ENCODE data around the gene GNA14. TPM values are rescaled to one million over a fixed set of nuclear protein-coding genes. Genes with fewer than 3 reads are reported as not detected.
"Not testable (repeated sequence)": the region's sequence is repeated elsewhere in the genome, so short reads cannot be mapped to it uniquely, and the experiment has no call there.

The GNA14 gene
- total RNA-seq, 5 donors from 2014 or later (not counting 1 experiment from before 2014, with no cell fraction given): not detected

GRCh38 chr9:77587042-77587441 is 61.1 kb downstream of the GNA14 start:
- H3K27ac Mint-ChIP-seq: no peak overlapping the region
- H3K27me3 ChIP-seq (replicated peaks in 1 of 2; ENCODE audit: control insufficient read depth in 2 of 2, extremely low read depth in 1 of 2, insufficient read depth in 2 of 2, low read length in 1 of 2): no peaks in the 10 kb centered on the region
- ChIA-PET CTCF (no interaction called here), POLR2A (interaction anchor here in 1 of 2 donors (0.5 kb wide), 1 partner anchor 56 kb away, joined by 4 read pairs; no protein-coding TSS in a partner anchor)
- ATAC-seq (replicated peaks in 1 of 4) (no peak), DNase-seq (no peak)
- peaks cover 0 to 3% (median 2%) of the 10 kb centered on the region in 3 donors for H3K4me1 Mint-ChIP-seq
- H3K36me3 Mint-ChIP-seq: no peaks in the 10 kb centered on the region
- H3K4me1 ChIP-seq (ENCODE audit: control insufficient read depth in 1 of 2, extremely low read depth in 1 of 2, insufficient read depth in 2 of 2, low read length in 2 of 2): no peaks in the 10 kb centered on the region
- H3K9me3 Mint-ChIP-seq: no peaks in the 10 kb centered on the region
- no peak overlapping the region for H3K4me3 Mint-ChIP-seq
- peaks cover 10 to 26% of the 10 kb centered on the region in 2 donors for H3K27me3 Mint-ChIP-seq
- no peak overlapping the region for H3K27ac ChIP-seq (ENCODE audit: low read length)
- no peaks in the 10 kb centered on the region for H3K9me3 ChIP-seq
- no peaks in the 10 kb centered on the region for H3K36me3 ChIP-seq (ENCODE audit: control insufficient read depth in 2 of 2, extremely low read depth in 1 of 2, insufficient read depth in 1 of 2, low read length in 1 of 2)
- H3K4me3 ChIP-seq (ENCODE audit: control insufficient read depth in 1 of 2, extremely low read depth in 1 of 2, low read length in 1 of 2): no peak overlapping the region

- H3K27ac ChIP-seq (ENCODE audit: low read length): no peak overlapping the region
- DNase-seq: no peak
- no peaks in the 10 kb centered on the region for H3K4me1 ChIP-seq (ENCODE audit: control insufficient read depth in 1 of 2, extremely low read depth in 1 of 2, insufficient read depth in 2 of 2, low read length in 2 of 2)
- H3K36me3 ChIP-seq (ENCODE audit: control insufficient read depth in 2 of 2, extremely low read depth in 1 of 2, insufficient read depth in 1 of 2, low read length in 1 of 2): no peaks in the 10 kb centered on the region
- peaks cover 0 to 3% (median 2%) of the 10 kb centered on the region in 3 donors for H3K4me1 Mint-ChIP-seq
- peaks cover 10 to 26% of the 10 kb centered on the region in 2 donors for H3K27me3 Mint-ChIP-seq
- WGBS (ENCODE audit: insufficient coverage): 89% methylated on average over 4 of the region's 12 CpGs
- H3K9me3 Mint-ChIP-seq: no peaks in the 10 kb centered on the region
- ChIA-PET POLR2A (interaction anchor here in 1 of 2 donors (0.5 kb wide), 1 partner anchor 56 kb away, joined by 4 read pairs; no protein-coding TSS in a partner anchor), CTCF (no interaction called here)
- H3K4me3 ChIP-seq (ENCODE audit: control insufficient read depth in 1 of 2, extremely low read depth in 1 of 2, low read length in 1 of 2): no peak overlapping the region
- H3K9me3 ChIP-seq: no peaks in the 10 kb centered on the region
- H3K36me3 Mint-ChIP-seq: no peaks in the 10 kb centered on the region
- H3K27ac Mint-ChIP-seq: no peak overlapping the region
- H3K4me3 Mint-ChIP-seq: no peak overlapping the region
- ATAC-seq (replicated peaks in 1 of 4): no peak
- no peaks in the 10 kb centered on the region for H3K27me3 ChIP-seq (replicated peaks in 1 of 2; ENCODE audit: control insufficient read depth in 2 of 2, extremely low read depth in 1 of 2, insufficient read depth in 2 of 2, low read length in 1 of 2)
Observed at GRCh38 chr9:77586591-77586990, 61.5 kb downstream of the GNA14 start.

GRCh38 chr9:77585335-77585786 is 62.8 kb downstream of the GNA14 start:
- H3K27me3 ChIP-seq (replicated peaks in 1 of 2; ENCODE audit: control insufficient read depth in 2 of 2, extremely low read depth in 1 of 2, insufficient read depth in 2 of 2, low read length in 1 of 2): peaks cover 0 to 2% of the 10 kb centered on the region in 2 experiments
- no peaks in the 10 kb centered on the region for H3K9me3 ChIP-seq
- Mint-ChIP-seq H3K36me3 (no peaks in the 10 kb centered on the region), H3K27ac (no peak overlapping the region), H3K9me3 (no peaks in the 10 kb centered on the region), H3K27me3 (peaks cover 10 to 23% of the 10 kb centered on the region in 2 donors), H3K4me1 (peaks cover 0 to 3% (median 2%) of the 10 kb centered on the region in 3 donors), H3K4me3 (no peak overlapping the region)
- no peak for DNase-seq
- WGBS (ENCODE audit: insufficient coverage): no CpG with 5 or more reads among the region's 2 CpGs
- ChIA-PET CTCF (interaction anchor here in 1 of 2 donors (0.5 to 0.7 kb wide), 2 partner anchors 130 to 421 kb away, joined by 3 read pairs; no protein-coding TSS in a partner anchor), POLR2A (no interaction called here)
- H3K4me3 ChIP-seq (ENCODE audit: control insufficient read depth in 1 of 2, extremely low read depth in 1 of 2, low read length in 1 of 2): no peak overlapping the region
- H3K4me1 ChIP-seq (ENCODE audit: control insufficient read depth in 1 of 2, extremely low read depth in 1 of 2, insufficient read depth in 2 of 2, low read length in 2 of 2): no peaks in the 10 kb centered on the region
- ATAC-seq (replicated peaks in 1 of 4): no peak
- H3K27ac ChIP-seq (ENCODE audit: low read length): no peak overlapping the region
- no peaks in the 10 kb centered on the region for H3K36me3 ChIP-seq (ENCODE audit: control insufficient read depth in 2 of 2, extremely low read depth in 1 of 2, insufficient read depth in 1 of 2, low read length in 1 of 2)

GRCh38 chr9:77584927-77585326 is 63.2 kb downstream of the GNA14 start:
- H3K27me3 Mint-ChIP-seq: peaks cover 10 to 23% of the 10 kb centered on the region in 2 donors

GRCh38 chr9:77582961-77583576 is 65.1 kb downstream of the GNA14 start:
- no peak for DNase-seq
- no peaks in the 10 kb centered on the region for H3K4me1 Mint-ChIP-seq

More at GRCh38 chr9:77584927-77585326, 63.2 kb downstream of the GNA14 start:
- H3K27ac ChIP-seq (ENCODE audit: low read length); H3K4me3 ChIP-seq (ENCODE audit: control insufficient read depth in 1 of 2, extremely low read depth in 1 of 2, low read length in 1 of 2); ATAC-seq (replicated peaks in 1 of 4); DNase-seq; H3K9me3 ChIP-seq; H3K36me3 Mint-ChIP-seq; H3K4me3 Mint-ChIP-seq; H3K27ac Mint-ChIP-seq; H3K36me3 ChIP-seq (ENCODE audit: control insufficient read depth in 2 of 2, extremely low read depth in 1 of 2, insufficient read depth in 1 of 2, low read length in 1 of 2); H3K27me3 ChIP-seq (replicated peaks in 1 of 2; ENCODE audit: control insufficient read depth in 2 of 2, extremely low read depth in 1 of 2, insufficient read depth in 2 of 2, low read length in 1 of 2); POLR2A ChIA-PET; H3K4me1 Mint-ChIP-seq; H3K9me3 Mint-ChIP-seq; H3K4me1 ChIP-seq (ENCODE audit: control insufficient read depth in 1 of 2, extremely low read depth in 1 of 2, insufficient read depth in 2 of 2, low read length in 2 of 2): not testable (repeated sequence)
- CTCF ChIA-PET: interaction anchor here in 1 of 2 donors (0.5 kb wide), 1 partner anchor 420 kb away, joined by 3 read pairs; no protein-coding TSS in a partner anchor
- no CpG with 5 or more reads among the region's 4 CpGs for WGBS (ENCODE audit: insufficient coverage)

GRCh38 chr9:77582525-77582924 is 65.6 kb downstream of the GNA14 start:
- peaks cover 0 to 5% of the 10 kb centered on the region in 2 experiments for H3K27me3 ChIP-seq (replicated peaks in 1 of 2; ENCODE audit: control insufficient read depth in 2 of 2, extremely low read depth in 1 of 2, insufficient read depth in 2 of 2, low read length in 1 of 2)

More at GRCh38 chr9:77582961-77583576, 65.1 kb downstream of the GNA14 start:
- no peaks in the 10 kb centered on the region for H3K9me3 ChIP-seq
- ChIA-PET POLR2A (no interaction called here), CTCF (no interaction called here)
- no peak overlapping the region for H3K27ac Mint-ChIP-seq
- no peak overlapping the region for H3K4me3 ChIP-seq (ENCODE audit: control insufficient read depth in 1 of 2, extremely low read depth in 1 of 2, low read length in 1 of 2)
- H3K36me3 ChIP-seq (ENCODE audit: control insufficient read depth in 2 of 2, extremely low read depth in 1 of 2, insufficient read depth in 1 of 2, low read length in 1 of 2): no peaks in the 10 kb centered on the region
- WGBS (ENCODE audit: insufficient coverage): 80% methylated on average over 1 of the region's 5 CpGs
- no peaks in the 10 kb centered on the region for H3K4me1 ChIP-seq (ENCODE audit: control insufficient read depth in 1 of 2, extremely low read depth in 1 of 2, insufficient read depth in 2 of 2, low read length in 2 of 2)
- H3K4me3 Mint-ChIP-seq: no peak overlapping the region
- no peak overlapping the region for H3K27ac ChIP-seq (ENCODE audit: low read length)
- H3K27me3 ChIP-seq (replicated peaks in 1 of 2; ENCODE audit: control insufficient read depth in 2 of 2, extremely low read depth in 1 of 2, insufficient read depth in 2 of 2, low read length in 1 of 2): peaks cover 0 to 5% of the 10 kb centered on the region in 2 experiments
- no peaks in the 10 kb centered on the region for H3K36me3 Mint-ChIP-seq
- H3K9me3 Mint-ChIP-seq: no peaks in the 10 kb centered on the region
- H3K27me3 Mint-ChIP-seq: peaks cover 10 to 23% of the 10 kb centered on the region in 2 donors
- ATAC-seq (replicated peaks in 1 of 4): no peak

More at GRCh38 chr9:77582525-77582924, 65.6 kb downstream of the GNA14 start:
- Mint-ChIP-seq H3K27me3 (peaks cover 10 to 25% of the 10 kb centered on the region in 2 donors), H3K4me3 (no peak overlapping the region), H3K9me3 (no peaks in the 10 kb centered on the region), H3K36me3 (no peaks in the 10 kb centered on the region), H3K4me1 (no peaks in the 10 kb centered on the region), H3K27ac (no peak overlapping the region)
- POLR2A ChIA-PET: no interaction called here
- CTCF ChIA-PET: no interaction called here
- no peaks in the 10 kb centered on the region for H3K9me3 ChIP-seq
- no peak overlapping the region for H3K27ac ChIP-seq (ENCODE audit: low read length)
- no peaks in the 10 kb centered on the region for H3K36me3 ChIP-seq (ENCODE audit: control insufficient read depth in 2 of 2, extremely low read depth in 1 of 2, insufficient read depth in 1 of 2, low read length in 1 of 2)
- no peaks in the 10 kb centered on the region for H3K4me1 ChIP-seq (ENCODE audit: control insufficient read depth in 1 of 2, extremely low read depth in 1 of 2, insufficient read depth in 2 of 2, low read length in 2 of 2)
- no peak for ATAC-seq (replicated peaks in 1 of 4)
- WGBS (ENCODE audit: insufficient coverage): 75% methylated on average over 3 of the region's 3 CpGs
- DNase-seq: no peak
- no peak overlapping the region for H3K4me3 ChIP-seq (ENCODE audit: control insufficient read depth in 1 of 2, extremely low read depth in 1 of 2, low read length in 1 of 2)
